Measurements from ENCODE around the gene SNX15. TPM values are rescaled to one million over a fixed set of nuclear protein-coding genes. Genes with fewer than 3 reads are reported as not detected.

Gene SNX15
- total RNA-seq, 1 donor from 2014 or later = 24.1 TPM

- no peaks in the 10 kb centered on the region for H3K27me3 ChIP-seq
- H3K27ac ChIP-seq = peak overlapping the region; percentile 88
- intact Hi-C loops (cut with DNase I) = no loop called here
- H3K4me3 ChIP-seq = peak overlapping the region; percentile 67 to 97
- no peaks in the 10 kb centered on the region for H3K9me3 ChIP-seq
- H3K36me3 ChIP-seq = peaks cover 0 to 44% of the 10 kb centered on the region in 2 donors
- peaks cover 34% of the 10 kb centered on the region for H3K4me1 ChIP-seq
- TF ChIP-seq CTCF (IDR thresholded peaks at IDR 0.05) (no peak), POLR2AphosphoS5 (IDR thresholded peaks at IDR 0.05; ENCODE audit: insufficient read depth in 1 of 2, low read depth in 1 of 2) (no peak), POLR2A (IDR thresholded peaks at IDR 0.05) (no peak)
- DNase-seq (ENCODE audit: extremely low spot score in 2 of 2) = no peak
These were observed 13.2 kb downstream of the SNX15 start for GRCh38 chr11:65040520-65040846.

- no peaks in the 10 kb centered on the region for H3K9me3 ChIP-seq
- intact Hi-C loops (cut with DNase I) = no loop called here
- no peak for TF ChIP-seq POLR2A (IDR thresholded peaks at IDR 0.05)
- TF ChIP-seq CTCF (IDR thresholded peaks at IDR 0.05) = peak in 1 of 3 experiments; percentile 19
- TF ChIP-seq POLR2AphosphoS5 (IDR thresholded peaks at IDR 0.05; ENCODE audit: insufficient read depth in 1 of 2, low read depth in 1 of 2) = peak; percentile 87 to 91
- peaks cover 0 to 39% of the 10 kb centered on the region in 2 donors for H3K36me3 ChIP-seq
- no peaks in the 10 kb centered on the region for H3K27me3 ChIP-seq
- peak within 1 kb of the TSS; percentile 88 for H3K27ac ChIP-seq
- H3K4me3 ChIP-seq = peak within 1 kb of the TSS; percentile 67 to 97
- peak in 1 of 2 donors; percentile 92 for DNase-seq (ENCODE audit: extremely low spot score in 2 of 2)
- H3K4me1 ChIP-seq = peaks cover 34% of the 10 kb centered on the region
These were observed 13.8 kb downstream of the SNX15 start, which contains the start of gene SAC3D1 for GRCh38 chr11:65040847-65041622. TSS of gene SAC3D1 (plus strand) at chr11:65041210. CDS start at chr11:65041293, 83 bp downstream.

GRCh38 chr11:65042891-65043290 is 15.7 kb downstream of the SNX15 start:
- Histone ChIP-seq H3K4me3 (no peak overlapping the region), H3K36me3 (peaks cover 0 to 24% of the 10 kb centered on the region in 2 donors), H3K27ac (no peak overlapping the region), H3K27me3 (no peaks in the 10 kb centered on the region), H3K4me1 (peaks cover 46% of the 10 kb centered on the region), H3K9me3 (no peaks in the 10 kb centered on the region)
- no peak for DNase-seq (ENCODE audit: extremely low spot score in 2 of 2)
- intact Hi-C loops (cut with DNase I) = no loop called here
- TF ChIP-seq POLR2A (IDR thresholded peaks at IDR 0.05) (no peak), POLR2AphosphoS5 (IDR thresholded peaks at IDR 0.05; ENCODE audit: insufficient read depth in 1 of 2, low read depth in 1 of 2) (no peak), CTCF (IDR thresholded peaks at IDR 0.05) (no peak)

GRCh38 chr11:65043881-65044501 is 16.8 kb downstream of the SNX15 start:
- Histone ChIP-seq H3K27ac (no peak overlapping the region), H3K36me3 (peaks cover 0 to 18% of the 10 kb centered on the region in 2 donors), H3K4me1 (peaks cover 53% of the 10 kb centered on the region), H3K27me3 (no peaks in the 10 kb centered on the region), H3K9me3 (no peaks in the 10 kb centered on the region), H3K4me3 (no peak overlapping the region)
- intact Hi-C loops (cut with DNase I) = no loop called here
- no peak for DNase-seq (ENCODE audit: extremely low spot score in 2 of 2)
- TF ChIP-seq POLR2A (IDR thresholded peaks at IDR 0.05) = no peak
- TF ChIP-seq POLR2AphosphoS5 (IDR thresholded peaks at IDR 0.05; ENCODE audit: insufficient read depth in 1 of 2, low read depth in 1 of 2) = no peak
- no peak for TF ChIP-seq CTCF (IDR thresholded peaks at IDR 0.05)

- Histone ChIP-seq H3K9me3 (no peaks in the 10 kb centered on the region), H3K27me3 (no peaks in the 10 kb centered on the region), H3K27ac (no peak overlapping the region), H3K4me3 (no peak overlapping the region), H3K4me1 (peaks cover 51% of the 10 kb centered on the region), H3K36me3 (peaks cover 0 to 11% of the 10 kb centered on the region in 2 donors)
- intact Hi-C loops (cut with DNase I) = no loop called here
- no peak for DNase-seq (ENCODE audit: extremely low spot score in 2 of 2)
- no peak for TF ChIP-seq CTCF (IDR thresholded peaks at IDR 0.05)
- TF ChIP-seq POLR2A (IDR thresholded peaks at IDR 0.05) = no peak
- TF ChIP-seq POLR2AphosphoS5 (IDR thresholded peaks at IDR 0.05; ENCODE audit: insufficient read depth in 1 of 2, low read depth in 1 of 2) = no peak
These were observed 17.8 kb downstream of the SNX15 start for GRCh38 chr11:65045061-65045460.
